HepG2 (cell line): ENCODE measurements around the gene XPR1.

Experiments used
- BRCA1 ChIP-seq: sonication (generic); formaldehyde crosslinking; IDR thresholded peaks from 2 replicates; pipeline ENCODE4 v1.4.0; 2020; ENCODE audit warnings: missing genetic modification reagents
- IRF2 ChIP-seq: IDR thresholded peaks from 2 replicates; pipeline ENCODE4 v1.6.1; 2018; ENCODE audit warnings: missing genetic modification reagents, missing compliant biosample characterization
- TCF12 ChIP-seq, 2 experiments: fragments of 450-650 bp in 1 of 2; sonication (generic) in 1 of 2; formaldehyde crosslinking in 1 of 2; IDR thresholded peaks; 2 replicates each; pipeline versions ENCODE4 v1.6.1 to v1.8.0; 2017 to 2022; ENCODE audit warnings: antibody characterized with exemption in 1 of 2, mild to moderate bottlenecking in 1 of 2, missing genetic modification reagents in 1 of 2, moderate library complexity in 1 of 2
- TF ChIP-seq, protein P1 (sequence below): sonication (generic); formaldehyde crosslinking; IDR thresholded peaks from 2 replicates; pipeline ENCODE4 v1.4.0; 2020; ENCODE audit warnings: missing genetic modification reagents, borderline replicate concordance
- TF ChIP-seq, protein P2 (sequence below): IDR thresholded peaks from 2 replicates; pipeline ENCODE4 v1.6.1; 2012; ENCODE audit warnings: low read depth, low read length, improper control_type of control experiment
- TF ChIP-seq, protein P3 (sequence below): sonication (generic); formaldehyde crosslinking; IDR thresholded peaks from 2 replicates; pipeline ENCODE4 v1.5.0; 2020; ENCODE audit warnings: mild to moderate bottlenecking, missing genetic modification reagents
- TF ChIP-seq, protein P4 (sequence below): sonication (generic); formaldehyde crosslinking; IDR thresholded peaks from 2 replicates; pipeline ENCODE4 v1.8.0; 2022; ENCODE audit warnings: mild to moderate bottlenecking, missing genetic modification reagents, borderline replicate concordance

DNA sequence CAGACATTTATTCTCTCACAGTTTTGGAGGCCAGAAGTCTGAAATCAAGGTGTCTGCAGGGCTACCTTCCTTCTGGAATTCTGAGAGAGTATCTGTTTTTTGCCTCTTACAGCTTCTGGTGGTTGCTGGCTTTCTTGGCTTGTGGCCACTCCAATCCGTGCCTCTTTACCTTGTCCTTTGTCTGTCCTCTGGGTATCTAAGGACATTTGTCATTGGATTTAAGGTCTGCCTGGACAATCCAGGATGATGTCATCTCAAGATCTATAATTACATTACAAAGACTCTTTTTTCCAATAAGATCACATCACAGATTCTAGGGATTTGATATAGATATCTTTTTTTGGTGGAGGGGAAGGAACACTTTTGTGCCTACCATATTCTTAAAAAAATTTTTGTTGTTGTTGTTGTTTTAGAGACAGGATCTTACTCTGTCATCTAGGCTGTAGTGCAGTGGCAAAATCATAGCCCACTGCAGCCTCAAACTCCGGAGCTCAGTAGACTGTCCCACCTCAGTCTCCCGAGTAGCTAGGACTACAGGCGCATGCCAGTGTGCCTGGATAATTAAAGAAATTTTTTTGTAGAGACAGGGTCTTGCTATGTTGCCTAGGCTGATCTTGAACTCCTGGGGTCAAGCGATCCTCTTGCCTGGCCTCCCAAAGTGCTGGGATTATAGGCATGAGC, 61.9 kb downstream of the XPR1 start:
- TF ChIP-seq TCF12 (IDR thresholded peaks at IDR 0.05) (no peak), TCF12 (CRISPR knock-in tag; IDR thresholded peaks at IDR 0.05) (no peak), BRCA1 (CRISPR knock-in tag) (no peak), IRF2 (CRISPR knock-in tag) (no peak)
- TF ChIP-seq, protein P1, sequence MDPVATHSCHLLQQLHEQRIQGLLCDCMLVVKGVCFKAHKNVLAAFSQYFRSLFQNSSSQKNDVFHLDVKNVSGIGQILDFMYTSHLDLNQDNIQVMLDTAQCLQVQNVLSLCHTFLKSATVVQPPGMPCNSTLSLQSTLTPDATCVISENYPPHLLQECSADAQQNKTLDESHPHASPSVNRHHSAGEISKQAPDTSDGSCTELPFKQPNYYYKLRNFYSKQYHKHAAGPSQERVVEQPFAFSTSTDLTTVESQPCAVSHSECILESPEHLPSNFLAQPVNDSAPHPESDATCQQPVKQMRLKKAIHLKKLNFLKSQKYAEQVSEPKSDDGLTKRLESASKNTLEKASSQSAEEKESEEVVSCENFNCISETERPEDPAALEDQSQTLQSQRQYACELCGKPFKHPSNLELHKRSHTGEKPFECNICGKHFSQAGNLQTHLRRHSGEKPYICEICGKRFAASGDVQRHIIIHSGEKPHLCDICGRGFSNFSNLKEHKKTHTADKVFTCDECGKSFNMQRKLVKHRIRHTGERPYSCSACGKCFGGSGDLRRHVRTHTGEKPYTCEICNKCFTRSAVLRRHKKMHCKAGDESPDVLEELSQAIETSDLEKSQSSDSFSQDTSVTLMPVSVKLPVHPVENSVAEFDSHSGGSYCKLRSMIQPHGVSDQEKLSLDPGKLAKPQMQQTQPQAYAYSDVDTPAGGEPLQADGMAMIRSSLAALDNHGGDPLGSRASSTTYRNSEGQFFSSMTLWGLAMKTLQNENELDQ = no peak
- TF ChIP-seq, protein P2, sequence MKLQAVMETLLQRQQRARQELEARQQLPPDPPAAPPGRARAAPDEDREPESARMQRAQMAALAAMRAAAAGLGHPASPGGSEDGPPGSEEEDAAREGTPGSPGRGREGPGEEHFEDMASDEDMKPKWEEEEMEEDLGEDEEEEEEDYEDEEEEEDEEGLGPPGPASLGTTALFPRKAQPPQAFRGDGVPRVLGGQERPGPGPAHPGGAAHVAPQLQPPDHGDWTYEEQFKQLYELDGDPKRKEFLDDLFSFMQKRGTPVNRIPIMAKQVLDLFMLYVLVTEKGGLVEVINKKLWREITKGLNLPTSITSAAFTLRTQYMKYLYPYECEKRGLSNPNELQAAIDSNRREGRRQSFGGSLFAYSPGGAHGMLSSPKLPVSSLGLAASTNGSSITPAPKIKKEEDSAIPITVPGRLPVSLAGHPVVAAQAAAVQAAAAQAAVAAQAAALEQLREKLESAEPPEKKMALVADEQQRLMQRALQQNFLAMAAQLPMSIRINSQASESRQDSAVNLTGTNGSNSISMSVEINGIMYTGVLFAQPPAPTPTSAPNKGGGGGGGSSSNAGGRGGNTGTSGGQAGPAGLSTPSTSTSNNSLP = no peak
- TF ChIP-seq, protein P3, sequence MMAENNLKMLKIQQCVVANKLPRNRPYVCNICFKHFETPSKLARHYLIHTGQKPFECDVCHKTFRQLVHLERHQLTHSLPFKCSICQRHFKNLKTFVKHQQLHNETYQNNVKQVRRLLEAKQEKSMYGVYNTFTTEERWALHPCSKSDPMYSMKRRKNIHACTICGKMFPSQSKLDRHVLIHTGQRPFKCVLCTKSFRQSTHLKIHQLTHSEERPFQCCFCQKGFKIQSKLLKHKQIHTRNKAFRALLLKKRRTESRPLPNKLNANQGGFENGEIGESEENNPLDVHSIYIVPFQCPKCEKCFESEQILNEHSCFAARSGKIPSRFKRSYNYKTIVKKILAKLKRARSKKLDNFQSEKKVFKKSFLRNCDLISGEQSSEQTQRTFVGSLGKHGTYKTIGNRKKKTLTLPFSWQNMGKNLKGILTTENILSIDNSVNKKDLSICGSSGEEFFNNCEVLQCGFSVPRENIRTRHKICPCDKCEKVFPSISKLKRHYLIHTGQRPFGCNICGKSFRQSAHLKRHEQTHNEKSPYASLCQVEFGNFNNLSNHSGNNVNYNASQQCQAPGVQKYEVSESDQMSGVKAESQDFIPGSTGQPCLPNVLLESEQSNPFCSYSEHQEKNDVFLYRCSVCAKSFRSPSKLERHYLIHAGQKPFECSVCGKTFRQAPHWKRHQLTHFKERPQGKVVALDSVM = no peak
- TF ChIP-seq, protein P4, sequence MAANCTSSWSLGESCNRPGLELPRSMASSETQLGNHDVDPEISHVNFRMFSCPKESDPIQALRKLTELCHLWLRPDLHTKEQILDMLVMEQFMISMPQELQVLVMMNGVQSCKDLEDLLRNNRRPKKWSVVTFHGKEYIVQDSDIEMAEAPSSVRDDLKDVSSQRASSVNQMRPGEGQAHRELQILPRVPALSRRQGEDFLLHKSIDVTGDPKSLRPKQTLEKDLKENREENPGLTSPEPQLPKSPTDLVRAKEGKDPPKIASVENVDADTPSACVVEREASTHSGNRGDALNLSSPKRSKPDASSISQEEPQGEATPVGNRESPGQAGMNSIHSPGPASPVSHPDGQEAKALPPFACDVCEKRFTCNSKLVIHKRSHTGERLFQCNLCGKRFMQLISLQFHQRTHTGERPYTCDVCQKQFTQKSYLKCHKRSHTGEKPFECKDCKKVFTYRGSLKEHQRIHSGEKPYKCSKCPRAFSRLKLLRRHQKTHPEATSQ (CRISPR knock-in tag) = no peak
